Ascending aorta (tissue), 2 donors: Measurements from ENCODE around the gene PVR. TPM values are rescaled to one million over a fixed set of nuclear protein-coding genes. Genes with fewer than 3 reads are reported as not detected.

Source experiments
- DNase-seq, 2 donors: peaks; one replicate each; pipeline ENCODE4 v3.0.0-alpha.2; 2019; ENCODE audit warnings: low spot score in 2 of 2
- H3K27ac ChIP-seq, 2 donors: fragments of 200-600 bp; sonication (generic); one replicate each; pipeline ENCODE4 v1.5.1; 2016 to 2017; ENCODE audit warnings: mild to moderate bottlenecking in 1 of 2
- H3K27me3 ChIP-seq: fragments of 200-600 bp; sonication (generic); one replicate; pipeline ENCODE4 v1.5.1; 2017
- H3K36me3 ChIP-seq, 2 donors: fragments of 200-600 bp; sonication (generic); one replicate each; pipeline ENCODE4 v1.5.1; 2016
- H3K4me1 ChIP-seq, 2 donors: fragments of 200-600 bp; sonication (generic); one replicate each; pipeline ENCODE4 v1.5.1; 2016 to 2017; ENCODE audit warnings: mild to moderate bottlenecking in 1 of 2
- H3K4me3 ChIP-seq, 2 donors: fragments of 200-600 bp; sonication (generic); one replicate each; pipeline ENCODE4 v1.5.1; 2016 to 2017; ENCODE audit warnings: mild to moderate bottlenecking in 1 of 2
- H3K9me3 ChIP-seq, 2 donors: fragments of 200-600 bp; sonication (generic); one replicate each; pipeline ENCODE4 v1.5.1; 2016
- CTCF ChIP-seq, 3 experiments: fragments of 200-600 bp in 2 of 3; fragments of 450-650 bp in 1 of 3; sonication (generic) in 2 of 3; IDR thresholded peaks; one replicate each; pipeline ENCODE4 v1.5.1; 2016 to 2019; ENCODE audit warnings: antibody characterized with exemption in 3 of 3, mild to moderate bottlenecking in 1 of 3, moderate library complexity in 1 of 3
- intact Hi-C: fragments of 100-400 bp; cut with DNase I; formaldehyde crosslinking; loops from one replicate; pipeline ENCODE4 v1.15.1; 2023
- total RNA-seq: library from RNA; depleted of rRNA; stranded (reverse); fragments of >200 nt; gene quantifications from one replicate; pipeline ENCODE4 v1.1.0, GENCODE V29; 2016

The PVR gene
- total RNA-seq, 1 donor from 2014 or later, result 61.4 TPM

DNA sequence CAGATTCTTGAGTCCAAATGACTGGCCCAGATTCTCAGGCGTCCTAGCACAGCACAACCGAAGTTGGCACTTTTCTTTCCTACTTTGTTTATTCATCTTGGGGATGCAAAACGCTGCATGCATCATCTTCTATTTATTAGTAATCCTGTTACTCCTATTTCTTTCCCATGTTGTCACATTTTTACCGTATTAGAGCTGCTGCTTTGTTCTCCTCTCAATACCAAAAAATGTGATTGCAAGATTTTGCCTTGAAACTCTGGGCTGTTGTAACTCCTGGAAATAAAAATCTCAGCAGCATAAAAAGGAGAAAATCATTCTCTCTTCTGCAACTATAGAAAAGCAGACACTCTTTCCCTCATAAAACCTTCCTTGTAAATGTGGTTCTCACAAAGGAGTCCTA, 43.2 kb upstream of the PVR start:
- H3K27ac ChIP-seq, result no peak overlapping the region
- H3K9me3 ChIP-seq, result no peaks in the 10 kb centered on the region
- no peak for DNase-seq
- peaks cover 0 to 5% of the 10 kb centered on the region in 2 donors for H3K4me1 ChIP-seq
- intact Hi-C loops, result no loop called here
- H3K27me3 ChIP-seq, result no peaks in the 10 kb centered on the region
- no peak overlapping the region for H3K4me3 ChIP-seq
- no peaks in the 10 kb centered on the region for H3K36me3 ChIP-seq
- TF ChIP-seq CTCF (IDR thresholded peaks at IDR 0.05), result no peak

DNA sequence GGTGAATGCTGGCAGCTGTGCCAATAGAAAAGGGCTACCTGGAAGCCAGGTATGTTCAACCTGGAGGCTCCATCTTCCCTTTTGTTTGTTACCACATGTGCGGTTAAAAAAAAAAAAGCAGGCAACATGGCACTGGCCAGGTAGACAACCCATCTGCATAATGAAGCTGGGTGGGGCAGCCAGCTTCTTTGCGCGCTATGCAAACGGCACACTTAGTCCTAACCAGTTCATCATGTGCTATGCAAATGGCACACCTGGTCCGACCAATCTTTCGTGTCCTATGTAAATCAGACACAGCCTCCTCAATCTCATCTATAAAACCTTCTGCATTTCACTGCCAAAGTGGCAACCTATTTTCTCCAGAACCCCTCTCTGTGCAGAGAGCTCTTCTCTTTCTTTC, 41.6 kb upstream of the PVR start:
- Histone ChIP-seq H3K27ac (no peak overlapping the region), H3K4me1 (peaks cover 0 to 5% of the 10 kb centered on the region in 2 donors), H3K27me3 (no peaks in the 10 kb centered on the region), H3K9me3 (no peaks in the 10 kb centered on the region), H3K36me3 (no peaks in the 10 kb centered on the region), H3K4me3 (no peak overlapping the region)
- intact Hi-C loops, result no loop called here
- TF ChIP-seq CTCF (IDR thresholded peaks at IDR 0.05), result no peak
- DNase-seq, result no peak

GRCh38 chr19:44603201-44603945, 40.3 kb upstream of the PVR start:
- Histone ChIP-seq H3K4me3 (no peak overlapping the region), H3K9me3 (no peaks in the 10 kb centered on the region), H3K27ac (peak overlapping the region; percentile 29 to 40), H3K4me1 (peaks cover 0 to 5% of the 10 kb centered on the region in 2 donors), H3K36me3 (no peaks in the 10 kb centered on the region), H3K27me3 (no peaks in the 10 kb centered on the region)
- TF ChIP-seq CTCF (IDR thresholded peaks at IDR 0.05), result no peak
- intact Hi-C loops, result no loop called here
- peak in 1 of 2 donors; percentile 76 for DNase-seq

DNA sequence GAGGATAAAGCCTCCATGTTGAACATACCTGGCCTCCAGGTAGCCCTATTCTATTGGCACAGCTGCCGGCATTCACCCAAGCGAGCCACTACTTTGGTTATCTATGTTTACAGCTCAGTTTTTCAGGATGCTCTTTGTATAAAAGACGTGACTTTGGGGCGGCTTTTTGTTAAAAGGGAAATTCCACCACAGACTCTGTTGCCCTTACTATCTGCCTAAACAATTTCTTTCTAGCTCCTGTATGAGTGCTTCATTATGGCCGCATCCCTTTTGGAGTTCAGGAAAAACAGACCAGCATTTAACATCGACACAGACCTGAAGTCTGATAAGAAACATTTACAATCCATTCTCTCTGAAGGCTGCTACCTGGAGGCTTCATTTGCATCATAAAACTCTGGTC, 39.5 kb upstream of the PVR start:
- H3K4me1 ChIP-seq, result peaks cover 0 to 5% of the 10 kb centered on the region in 2 donors
- no peak overlapping the region for H3K27ac ChIP-seq
- no peak overlapping the region for H3K4me3 ChIP-seq

GRCh38 chr19:44605547-44605946, 38.2 kb upstream of the PVR start:
- H3K27me3 ChIP-seq, result no peaks in the 10 kb centered on the region
- H3K4me1 ChIP-seq, result peaks cover 0 to 5% of the 10 kb centered on the region in 2 donors
- intact Hi-C loops, result no loop called here
- H3K4me3 ChIP-seq, result no peak overlapping the region
- DNase-seq, result no peak
- no peaks in the 10 kb centered on the region for H3K9me3 ChIP-seq
- H3K27ac ChIP-seq, result no peak overlapping the region
- no peak for TF ChIP-seq CTCF (IDR thresholded peaks at IDR 0.05)
- no peaks in the 10 kb centered on the region for H3K36me3 ChIP-seq

More for the DNA sequence above, 39.5 kb upstream of the PVR start:
- Histone ChIP-seq H3K36me3 (no peaks in the 10 kb centered on the region), H3K27me3 (no peaks in the 10 kb centered on the region), H3K9me3 (no peaks in the 10 kb centered on the region)
- no peak for TF ChIP-seq CTCF (IDR thresholded peaks at IDR 0.05)
- no peak for DNase-seq
- intact Hi-C loops, result no loop called here
